ENCODE measurements around the gene ZBTB25. TPM values are rescaled to one million over a fixed set of nuclear protein-coding genes. Genes with fewer than 3 reads are reported as not detected.

ZBTB25 gene
- total and polyA plus RNA-seq, 2 donors from 2014 or later: 4.3 to 17.8 TPM

GRCh38 chr14:64412237-64412636 lies 91.4 kb downstream of the ZBTB25 start:
- H3K27ac ChIP-seq (ENCODE audit: low read depth in 2 of 2, low read length in 2 of 2): no peak overlapping the region
- peaks cover 0 to 25% (median 8%) of the 10 kb centered on the region in 3 donors for H3K36me3 ChIP-seq (ENCODE audit: control insufficient read depth in 2 of 3, insufficient read depth in 3 of 3, low read length in 3 of 3)
- FAIRE-seq: no peak
- DNase-seq: no peak
- no peak overlapping the region for H3K4me3 ChIP-seq (ENCODE audit: low read length in 3 of 3)
- intact Hi-C loops (cut with DNase I): no loop called here
- H3K4me1 ChIP-seq (ENCODE audit: control insufficient read depth in 2 of 3, insufficient read depth in 2 of 3, low read depth in 1 of 3, low read length in 3 of 3): no peaks in the 10 kb centered on the region
- H3K9me3 ChIP-seq (ENCODE audit: control insufficient read depth in 2 of 3, insufficient read depth in 1 of 3, low read length in 3 of 3): no peaks in the 10 kb centered on the region
- no peak overlapping the region for H3K9ac ChIP-seq (ENCODE audit: low read length in 3 of 3)
- no peaks in the 10 kb centered on the region for H3K27me3 ChIP-seq (ENCODE audit: control insufficient read depth, insufficient read depth, low read length)
- TF ChIP-seq, protein P1, sequence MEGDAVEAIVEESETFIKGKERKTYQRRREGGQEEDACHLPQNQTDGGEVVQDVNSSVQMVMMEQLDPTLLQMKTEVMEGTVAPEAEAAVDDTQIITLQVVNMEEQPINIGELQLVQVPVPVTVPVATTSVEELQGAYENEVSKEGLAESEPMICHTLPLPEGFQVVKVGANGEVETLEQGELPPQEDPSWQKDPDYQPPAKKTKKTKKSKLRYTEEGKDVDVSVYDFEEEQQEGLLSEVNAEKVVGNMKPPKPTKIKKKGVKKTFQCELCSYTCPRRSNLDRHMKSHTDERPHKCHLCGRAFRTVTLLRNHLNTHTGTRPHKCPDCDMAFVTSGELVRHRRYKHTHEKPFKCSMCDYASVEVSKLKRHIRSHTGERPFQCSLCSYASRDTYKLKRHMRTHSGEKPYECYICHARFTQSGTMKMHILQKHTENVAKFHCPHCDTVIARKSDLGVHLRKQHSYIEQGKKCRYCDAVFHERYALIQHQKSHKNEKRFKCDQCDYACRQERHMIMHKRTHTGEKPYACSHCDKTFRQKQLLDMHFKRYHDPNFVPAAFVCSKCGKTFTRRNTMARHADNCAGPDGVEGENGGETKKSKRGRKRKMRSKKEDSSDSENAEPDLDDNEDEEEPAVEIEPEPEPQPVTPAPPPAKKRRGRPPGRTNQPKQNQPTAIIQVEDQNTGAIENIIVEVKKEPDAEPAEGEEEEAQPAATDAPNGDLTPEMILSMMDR (IDR thresholded peaks at IDR 0.05; ENCODE audit: borderline replicate concordance, extremely low read depth, insufficient read depth): no peak

GRCh38 chr14:64411001-64411400 lies 92.6 kb downstream of the ZBTB25 start:
- Histone ChIP-seq H3K4me1 (ENCODE audit: control insufficient read depth in 2 of 3, insufficient read depth in 2 of 3, low read depth in 1 of 3, low read length in 3 of 3) (no peaks in the 10 kb centered on the region), H3K27me3 (ENCODE audit: control insufficient read depth, insufficient read depth, low read length) (no peaks in the 10 kb centered on the region), H3K27ac (ENCODE audit: low read depth in 2 of 2, low read length in 2 of 2) (no peak overlapping the region), H3K36me3 (ENCODE audit: control insufficient read depth in 2 of 3, insufficient read depth in 3 of 3, low read length in 3 of 3) (peaks cover 0 to 13% (median 8%) of the 10 kb centered on the region in 3 donors), H3K4me3 (ENCODE audit: low read length in 3 of 3) (no peak overlapping the region), H3K9ac (ENCODE audit: low read length in 3 of 3) (no peak overlapping the region), H3K9me3 (ENCODE audit: control insufficient read depth in 2 of 3, insufficient read depth in 1 of 3, low read length in 3 of 3) (no peaks in the 10 kb centered on the region)
- intact Hi-C loops (cut with DNase I): no loop called here
- DNase-seq (no peak), FAIRE-seq (no peak)
- TF ChIP-seq, protein P1 (IDR thresholded peaks at IDR 0.05; ENCODE audit: borderline replicate concordance, extremely low read depth, insufficient read depth): no peak

DNA sequence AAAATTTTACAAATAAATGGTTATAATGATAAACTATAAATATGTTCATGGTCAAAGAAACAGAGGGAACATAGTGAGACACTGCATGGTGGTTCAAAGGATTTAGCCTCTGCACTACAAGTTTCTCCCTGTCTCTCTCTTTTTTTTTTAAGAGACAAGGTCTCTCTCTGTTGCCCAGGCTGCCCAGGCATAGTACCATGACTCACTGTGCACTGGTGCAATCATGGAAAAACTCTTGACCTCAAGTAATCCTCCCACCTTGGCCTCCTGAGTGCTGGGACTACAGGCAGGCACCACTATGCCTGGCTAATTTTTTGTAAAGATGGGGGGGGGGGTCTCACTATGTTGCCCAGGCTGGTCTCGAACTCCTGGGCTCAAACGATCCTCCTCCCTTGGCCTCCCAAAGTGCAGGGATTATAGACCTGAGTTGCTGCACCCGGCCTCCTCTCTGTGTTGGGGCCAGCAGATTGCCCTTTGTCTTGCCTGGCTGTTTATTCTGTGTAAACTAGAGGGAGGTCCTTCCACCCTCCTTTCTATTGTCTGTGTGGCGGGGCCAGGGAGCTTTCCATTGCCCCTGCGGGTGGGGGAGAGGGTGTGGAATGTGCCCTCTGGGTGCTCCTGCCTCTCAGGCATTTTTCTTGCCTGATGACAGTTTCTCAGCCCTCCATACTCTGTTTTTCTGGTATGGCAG lies 93.4 kb downstream of the ZBTB25 start:
- Histone ChIP-seq H3K36me3 (ENCODE audit: control insufficient read depth in 2 of 3, insufficient read depth in 3 of 3, low read length in 3 of 3) (peaks cover 0 to 8% (median 2%) of the 10 kb centered on the region in 3 donors), H3K27me3 (ENCODE audit: control insufficient read depth, insufficient read depth, low read length) (no peaks in the 10 kb centered on the region), H3K4me1 (ENCODE audit: control insufficient read depth in 2 of 3, insufficient read depth in 2 of 3, low read depth in 1 of 3, low read length in 3 of 3) (no peaks in the 10 kb centered on the region), H3K4me3 (ENCODE audit: low read length in 3 of 3) (no peak overlapping the region), H3K9me3 (ENCODE audit: control insufficient read depth in 2 of 3, insufficient read depth in 1 of 3, low read length in 3 of 3) (no peaks in the 10 kb centered on the region), H3K9ac (ENCODE audit: low read length in 3 of 3) (no peak overlapping the region), H3K27ac (ENCODE audit: low read depth in 2 of 2, low read length in 2 of 2) (no peak overlapping the region)
- TF ChIP-seq, protein P1 (IDR thresholded peaks at IDR 0.05; ENCODE audit: borderline replicate concordance, extremely low read depth, insufficient read depth): no peak
- intact Hi-C loops (cut with DNase I): no loop called here
- FAIRE-seq (no peak), DNase-seq (peak in 3 of 5 donors; percentile 16 to 40 (median 29))

Measured in kidney (tissue), 14 donors.